ENCODE results near the gene CSMD2. TPM values are rescaled to one million over a fixed set of nuclear protein-coding genes. Genes with fewer than 3 reads are reported as not detected.

Gene CSMD2
- total RNA-seq, 1 experiment from 2014 or later: 2.8 TPM

- Histone ChIP-seq H3K4me1 (ENCODE audit: insufficient read depth, low read length, poor library complexity, severe bottlenecking) (no peaks in the 10 kb centered on the region), H3K36me3 (ENCODE audit: insufficient read depth, low read length, poor library complexity, severe bottlenecking) (no peaks in the 10 kb centered on the region), H3K9me3 (ENCODE audit: low read depth, low read length, poor library complexity, severe bottlenecking) (no peaks in the 10 kb centered on the region), H3K4me3 (ENCODE audit: low read depth, low read length, poor library complexity, severe bottlenecking) (no peak overlapping the region), H3K27me3 (replicated peaks; ENCODE audit: insufficient read depth, low read depth, low read length, poor library complexity) (no peaks in the 10 kb centered on the region), H3K27ac (ENCODE audit: low read depth, low read length, poor library complexity, severe bottlenecking) (no peak overlapping the region)
- CTCF ChIA-PET: no interaction called here
- BruUV-seq (replicated peaks): no TSS peak
- POLR2A ChIA-PET (ENCODE audit: low non-redundant PET): no interaction called here
- DNase-seq (ENCODE audit: low spot score): no peak
- intact Hi-C loops (cut with micrococcal nuclease; ENCODE audit: unreplicated experiment): no loop called here
- TF ChIP-seq CTCF (conservative IDR thresholded peaks at IDR 0.05; ENCODE audit: low read depth, low read length) (no peak), EZH2 (IDR thresholded peaks at IDR 0.05; ENCODE audit: borderline replicate concordance, low read depth, low read length, poor library complexity, severe bottlenecking) (no peak)
Observed at GRCh38 chr1:33927721-33928120, 237.3 kb downstream of the CSMD2 start.

GRCh38 chr1:33925586-33925985 lies 239.4 kb downstream of the CSMD2 start:
- DNase-seq (ENCODE audit: low spot score): no peak
- no peak for TF ChIP-seq EZH2 (IDR thresholded peaks at IDR 0.05; ENCODE audit: borderline replicate concordance, low read depth, low read length, poor library complexity, severe bottlenecking)
- no peak for TF ChIP-seq CTCF (conservative IDR thresholded peaks at IDR 0.05; ENCODE audit: low read depth, low read length)
- H3K36me3 ChIP-seq (ENCODE audit: insufficient read depth, low read length, poor library complexity, severe bottlenecking): no peaks in the 10 kb centered on the region
- CTCF ChIA-PET: no interaction called here
- no peaks in the 10 kb centered on the region for H3K9me3 ChIP-seq (ENCODE audit: low read depth, low read length, poor library complexity, severe bottlenecking)
- POLR2A ChIA-PET (ENCODE audit: low non-redundant PET): no interaction called here
- intact Hi-C loops (cut with micrococcal nuclease; ENCODE audit: unreplicated experiment): no loop called here
- no peak overlapping the region for H3K4me3 ChIP-seq (ENCODE audit: low read depth, low read length, poor library complexity, severe bottlenecking)
- H3K4me1 ChIP-seq (ENCODE audit: insufficient read depth, low read length, poor library complexity, severe bottlenecking): no peaks in the 10 kb centered on the region
- no TSS peak for BruUV-seq (replicated peaks)
- no peak overlapping the region for H3K27ac ChIP-seq (ENCODE audit: low read depth, low read length, poor library complexity, severe bottlenecking)
- no peaks in the 10 kb centered on the region for H3K27me3 ChIP-seq (replicated peaks; ENCODE audit: insufficient read depth, low read depth, low read length, poor library complexity)

- Histone ChIP-seq H3K36me3 (ENCODE audit: insufficient read depth, low read length, poor library complexity, severe bottlenecking) (no peaks in the 10 kb centered on the region), H3K4me1 (ENCODE audit: insufficient read depth, low read length, poor library complexity, severe bottlenecking) (no peaks in the 10 kb centered on the region), H3K4me3 (ENCODE audit: low read depth, low read length, poor library complexity, severe bottlenecking) (no peak overlapping the region), H3K9me3 (ENCODE audit: low read depth, low read length, poor library complexity, severe bottlenecking) (no peaks in the 10 kb centered on the region), H3K27ac (ENCODE audit: low read depth, low read length, poor library complexity, severe bottlenecking) (no peak overlapping the region), H3K27me3 (replicated peaks; ENCODE audit: insufficient read depth, low read depth, low read length, poor library complexity) (no peaks in the 10 kb centered on the region)
- no TSS peak for BruUV-seq (replicated peaks)
- CTCF ChIA-PET: no interaction called here
- DNase-seq (ENCODE audit: low spot score): no peak
- POLR2A ChIA-PET (ENCODE audit: low non-redundant PET): no interaction called here
- intact Hi-C loops (cut with micrococcal nuclease; ENCODE audit: unreplicated experiment): no loop called here
- no peak for TF ChIP-seq CTCF (conservative IDR thresholded peaks at IDR 0.05; ENCODE audit: low read depth, low read length)
- TF ChIP-seq EZH2 (IDR thresholded peaks at IDR 0.05; ENCODE audit: borderline replicate concordance, low read depth, low read length, poor library complexity, severe bottlenecking): no peak
Observed at GRCh38 chr1:33921281-33921680, 243.7 kb downstream of the CSMD2 start.
